K562 (cell line): ENCODE data around the gene CAVIN1. TPM values are rescaled to one million over a fixed set of nuclear protein-coding genes. Genes with fewer than 3 reads are reported as not detected.

Source experiments
- CTBP1 ChIP-seq: fragments of 450-650 bp; IDR thresholded peaks from 2 replicates; pipeline ENCODE4 v1.6.1; 2016; ENCODE audit warnings: borderline replicate concordance
- NFRKB ChIP-seq: fragments of 450-650 bp; IDR thresholded peaks from 2 replicates; pipeline ENCODE4 v1.6.1; 2016; ENCODE audit warnings: low read depth
- REST ChIP-seq, 2 experiments: fragments of 450-650 bp; formaldehyde crosslinking in 1 of 2; IDR thresholded peaks; 2 replicates each; pipeline versions ENCODE4 v1.4.0 to v1.6.1; 2014 to 2020; ENCODE audit warnings: mild to moderate bottlenecking in 2 of 2, borderline replicate concordance in 1 of 2, low read depth in 1 of 2
- TCF3 ChIP-seq: sonication (generic); formaldehyde crosslinking; IDR thresholded peaks from 2 replicates; pipeline ENCODE4 v1.4.0; 2020; ENCODE audit warnings: mild to moderate bottlenecking, missing genetic modification reagents
- polyA plus RNA-seq, 8 experiments: library from polyadenylated mRNA; depleted of rRNA in 4 of 8; stranded (reverse) in 5 of 8; unstranded in 3 of 8; fragments of >200 nt; fragmentation: Nextera tagmentation in 2 of 8; fragmentation: Illumina TruSeq in 1 of 8; extraction: Ambion mirVana in 2 of 8; extraction: Trizol in 1 of 8; gene quantifications; 2 replicates each; pipeline versions ENCODE4 v1.2.1 to v1.2.3, GENCODE V29; 2011 to 2014; ENCODE audit warnings: inconsistent platforms in 1 of 8, missing spikeins in 1 of 8
- total RNA-seq, 7 experiments: library from RNA; depleted of rRNA in 6 of 7; stranded (reverse); fragments of >200 nt in 6 of 7; fragmentation: Illumina TruSeq in 2 of 7; extraction: Trizol in 2 of 7; gene quantifications; 2 replicates each; pipeline versions ENCODE4 v1.2.1 to v1.2.3, GENCODE V29; 2011 to 2021; ENCODE audit warnings: low replicate concordance in 1 of 7

Gene CAVIN1
- total and polyA plus RNA-seq, 9 of the 15 experiments (the other 6 are each of a cell fraction or from before 2014, with no cell fraction given): 6.8 to 162 (median 74.5) TPM

GRCh38 chr17:42428141-42428944 lies 5.3 kb upstream of the CAVIN1 start (continued):
- no peak for TF ChIP-seq TCF3
- no peak for TF ChIP-seq NFRKB
- TF ChIP-seq CTBP1: 0 out of 2 replicates have a peak, but pooled peaks have one; percentile 13
- TF ChIP-seq REST (IDR thresholded peaks at IDR 0.05; ENCODE audit: borderline replicate concordance): peak; percentile 93
- TF ChIP-seq REST (CRISPR knock-in tag; IDR thresholded peaks at IDR 0.05; ENCODE audit: low read depth): no peak
